ENCODE measurements around the gene MICAL3.

DNA sequence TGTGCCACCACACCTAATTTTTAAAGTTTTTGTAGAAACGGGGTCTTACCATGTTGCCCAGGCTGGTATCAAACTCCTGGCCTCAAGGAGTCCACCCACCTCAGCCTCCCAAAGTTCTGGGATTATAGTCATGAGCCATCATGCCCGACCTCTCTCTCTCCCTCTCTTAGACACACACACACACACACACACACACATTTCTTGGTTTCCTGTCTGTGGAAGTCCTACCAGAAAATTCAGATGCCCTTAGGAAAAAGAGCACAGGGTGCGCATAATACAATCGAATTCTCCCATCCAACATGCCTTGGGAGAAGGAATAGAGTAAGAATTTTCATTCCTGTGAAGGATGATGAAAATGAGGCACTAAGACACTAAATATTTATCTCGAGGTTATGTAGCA, 10.4 kb downstream of the MICAL3 start:
- TF ChIP-seq, protein P1, sequence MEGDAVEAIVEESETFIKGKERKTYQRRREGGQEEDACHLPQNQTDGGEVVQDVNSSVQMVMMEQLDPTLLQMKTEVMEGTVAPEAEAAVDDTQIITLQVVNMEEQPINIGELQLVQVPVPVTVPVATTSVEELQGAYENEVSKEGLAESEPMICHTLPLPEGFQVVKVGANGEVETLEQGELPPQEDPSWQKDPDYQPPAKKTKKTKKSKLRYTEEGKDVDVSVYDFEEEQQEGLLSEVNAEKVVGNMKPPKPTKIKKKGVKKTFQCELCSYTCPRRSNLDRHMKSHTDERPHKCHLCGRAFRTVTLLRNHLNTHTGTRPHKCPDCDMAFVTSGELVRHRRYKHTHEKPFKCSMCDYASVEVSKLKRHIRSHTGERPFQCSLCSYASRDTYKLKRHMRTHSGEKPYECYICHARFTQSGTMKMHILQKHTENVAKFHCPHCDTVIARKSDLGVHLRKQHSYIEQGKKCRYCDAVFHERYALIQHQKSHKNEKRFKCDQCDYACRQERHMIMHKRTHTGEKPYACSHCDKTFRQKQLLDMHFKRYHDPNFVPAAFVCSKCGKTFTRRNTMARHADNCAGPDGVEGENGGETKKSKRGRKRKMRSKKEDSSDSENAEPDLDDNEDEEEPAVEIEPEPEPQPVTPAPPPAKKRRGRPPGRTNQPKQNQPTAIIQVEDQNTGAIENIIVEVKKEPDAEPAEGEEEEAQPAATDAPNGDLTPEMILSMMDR (IDR thresholded peaks at IDR 0.05) = no peak
- no peak for TF ChIP-seq ZFX (IDR thresholded peaks at IDR 0.05; ENCODE audit: borderline replicate concordance)
